Measurements from ENCODE around the gene TRIM66.

TRIM66 gene

GRCh38 chr11:8634498-8634897, 48.0 kb downstream of the TRIM66 start:
- in situ Hi-C loops (cut with HindIII; ENCODE audit: low pct_unique_long_range_greater_than_20kb, low sequenced_read_pairs): no loop called here

DNA sequence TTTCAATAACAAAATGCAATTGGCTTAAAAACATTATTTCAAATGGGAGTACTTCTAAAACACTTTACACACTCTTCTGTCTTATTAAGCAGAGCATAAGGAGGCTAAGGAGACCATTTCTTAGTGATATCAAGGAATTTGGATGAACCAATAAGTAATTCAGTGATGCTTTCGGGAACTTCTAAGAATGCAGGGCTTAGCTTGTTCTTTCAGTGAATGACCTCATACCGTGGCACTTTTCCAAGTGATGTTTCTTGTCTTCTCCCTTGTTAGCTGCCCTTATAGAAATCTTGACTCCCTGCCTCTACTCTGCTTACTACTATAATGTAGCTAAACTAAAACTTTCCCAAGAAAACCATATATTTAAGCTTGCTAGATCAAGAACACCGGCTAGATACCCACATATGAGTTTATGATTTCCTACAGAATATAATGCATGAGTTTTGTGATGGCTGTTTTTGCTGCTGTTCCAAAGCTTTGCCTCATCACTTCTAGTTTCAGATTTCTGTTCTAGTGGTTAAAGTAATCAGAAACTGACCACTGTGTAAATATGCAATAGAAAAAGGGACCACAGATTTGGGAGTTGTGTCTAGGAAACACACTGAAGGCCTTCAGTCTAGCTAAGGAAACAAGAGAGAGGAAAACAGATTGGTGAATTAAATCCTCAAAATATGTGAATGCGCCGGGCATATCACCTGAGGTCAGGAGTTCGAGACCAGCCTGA, 50.9 kb downstream of the TRIM66 start:
- in situ Hi-C loops (cut with HindIII; ENCODE audit: low pct_unique_long_range_greater_than_20kb, low sequenced_read_pairs): no loop called here
- DNase-seq (ENCODE audit: low read depth in 1 of 2, low spot score in 1 of 2): no peak
- TF ChIP-seq JUND (IDR thresholded peaks at IDR 0.05; ENCODE audit: low read depth): no peak

More at GRCh38 chr11:8634498-8634897, 48.0 kb downstream of the TRIM66 start:
- TF ChIP-seq JUND (IDR thresholded peaks at IDR 0.05; ENCODE audit: low read depth): no peak
- no peak for DNase-seq (ENCODE audit: low read depth in 1 of 2, low spot score in 1 of 2)

GRCh38 chr11:8624698-8625097, 57.8 kb downstream of the TRIM66 start:
- DNase-seq (ENCODE audit: low read depth in 1 of 2, low spot score in 1 of 2): no peak
- in situ Hi-C loops (cut with HindIII; ENCODE audit: low pct_unique_long_range_greater_than_20kb, low sequenced_read_pairs): no loop called here
- no peak for TF ChIP-seq JUND (IDR thresholded peaks at IDR 0.05; ENCODE audit: low read depth)

- DNase-seq (ENCODE audit: low read depth in 1 of 2, low spot score in 1 of 2): no peak
- TF ChIP-seq JUND (IDR thresholded peaks at IDR 0.05; ENCODE audit: low read depth): no peak
- in situ Hi-C loops (cut with HindIII; ENCODE audit: low pct_unique_long_range_greater_than_20kb, low sequenced_read_pairs): no loop called here
Measured at GRCh38 chr11:8621147-8621546, 61.3 kb downstream of the TRIM66 start.

GRCh38 chr11:8617063-8617462, 65.4 kb downstream of the TRIM66 start:
- DNase-seq (ENCODE audit: low read depth in 1 of 2, low spot score in 1 of 2): no peak
- in situ Hi-C loops (cut with HindIII; ENCODE audit: low pct_unique_long_range_greater_than_20kb, low sequenced_read_pairs): no loop called here
- no peak for TF ChIP-seq JUND (IDR thresholded peaks at IDR 0.05; ENCODE audit: low read depth)

DNA sequence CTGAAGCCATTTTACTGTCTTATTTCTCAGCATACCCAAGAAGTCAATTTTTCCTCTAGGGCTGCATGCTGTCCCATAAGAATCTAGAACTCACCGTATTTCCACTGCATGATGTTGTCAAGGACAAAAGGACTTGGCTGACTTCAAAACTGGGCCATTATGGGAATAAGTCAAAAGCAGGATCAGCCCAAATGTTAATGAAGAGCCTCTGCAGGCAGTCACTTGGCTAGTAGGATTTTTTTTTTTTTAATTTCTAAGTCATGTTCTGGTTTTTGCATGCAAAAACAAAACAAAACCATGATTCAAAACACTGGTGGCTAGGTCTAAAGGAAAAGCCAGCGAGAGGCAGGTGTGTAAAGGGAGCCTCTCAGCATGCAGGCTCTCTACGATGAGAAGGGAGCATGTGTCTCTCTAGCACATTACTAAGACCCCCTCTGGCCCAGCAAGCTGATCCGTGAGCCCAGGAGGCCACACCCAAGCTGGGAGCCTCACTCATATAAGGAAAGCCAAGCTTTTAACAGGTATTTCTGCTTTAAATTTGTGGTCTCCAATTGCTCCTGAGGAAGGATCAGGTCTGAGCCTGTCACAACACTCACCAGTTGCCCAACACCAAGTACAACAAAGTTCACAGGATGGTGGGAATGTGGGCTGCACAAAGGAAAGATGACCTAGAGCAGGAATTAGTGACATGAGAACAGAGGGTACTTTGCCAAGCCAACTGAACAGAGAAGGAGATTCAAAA, 67.0 kb downstream of the TRIM66 start:
- in situ Hi-C loops (cut with HindIII; ENCODE audit: low pct_unique_long_range_greater_than_20kb, low sequenced_read_pairs): no loop called here

DNA sequence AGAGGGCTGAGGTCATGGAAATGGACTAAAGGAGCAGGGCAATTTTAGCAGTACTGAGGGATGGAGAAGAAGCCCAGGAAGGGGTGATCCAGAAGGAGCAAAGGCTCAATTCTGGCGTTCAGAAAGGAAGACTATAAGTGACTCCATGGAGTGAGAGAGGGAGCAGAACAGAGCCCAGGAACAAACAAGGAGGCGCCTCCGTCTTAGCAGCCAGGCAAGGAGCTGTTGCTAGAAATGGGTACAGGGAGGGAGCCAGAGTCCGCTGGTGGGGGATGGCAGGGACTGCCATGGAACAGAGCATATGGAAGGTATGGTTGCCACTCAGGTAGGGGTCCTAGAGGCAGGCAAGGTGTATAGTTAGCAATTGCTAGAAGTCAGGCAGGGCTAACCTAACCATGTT, 68.0 kb downstream of the TRIM66 start:
- TF ChIP-seq JUND (IDR thresholded peaks at IDR 0.05; ENCODE audit: low read depth): no peak
- in situ Hi-C loops (cut with HindIII; ENCODE audit: low pct_unique_long_range_greater_than_20kb, low sequenced_read_pairs): no loop called here
- DNase-seq (ENCODE audit: low read depth in 1 of 2, low spot score in 1 of 2): no peak

More for the DNA sequence above, 67.0 kb downstream of the TRIM66 start:
- no peak for DNase-seq (ENCODE audit: low read depth in 1 of 2, low spot score in 1 of 2)
- no peak for TF ChIP-seq JUND (IDR thresholded peaks at IDR 0.05; ENCODE audit: low read depth)

DNA sequence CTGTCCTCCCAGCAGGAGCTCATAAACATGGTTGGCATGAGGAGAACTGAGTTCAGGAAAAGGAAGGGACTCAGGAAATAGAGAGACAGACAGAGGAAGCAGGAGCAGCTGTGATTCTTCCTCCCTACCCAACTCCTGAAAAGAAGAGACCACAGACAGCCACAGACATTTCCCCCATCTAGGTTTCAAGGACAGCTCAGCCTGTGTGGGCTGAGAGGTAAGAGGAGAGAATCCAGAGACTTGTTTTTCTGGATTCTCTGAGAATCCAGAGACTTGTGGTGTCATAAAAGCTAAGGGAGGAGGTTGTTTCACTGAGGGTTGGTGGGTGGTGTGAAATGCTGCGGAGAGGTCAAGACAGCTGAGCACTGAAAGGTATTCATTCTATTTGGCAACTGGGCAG, 69.4 kb downstream of the TRIM66 start:
- DNase-seq (ENCODE audit: low read depth in 1 of 2, low spot score in 1 of 2): no peak
- TF ChIP-seq JUND (IDR thresholded peaks at IDR 0.05; ENCODE audit: low read depth): no peak
- in situ Hi-C loops (cut with HindIII; ENCODE audit: low pct_unique_long_range_greater_than_20kb, low sequenced_read_pairs): no loop called here

DNA sequence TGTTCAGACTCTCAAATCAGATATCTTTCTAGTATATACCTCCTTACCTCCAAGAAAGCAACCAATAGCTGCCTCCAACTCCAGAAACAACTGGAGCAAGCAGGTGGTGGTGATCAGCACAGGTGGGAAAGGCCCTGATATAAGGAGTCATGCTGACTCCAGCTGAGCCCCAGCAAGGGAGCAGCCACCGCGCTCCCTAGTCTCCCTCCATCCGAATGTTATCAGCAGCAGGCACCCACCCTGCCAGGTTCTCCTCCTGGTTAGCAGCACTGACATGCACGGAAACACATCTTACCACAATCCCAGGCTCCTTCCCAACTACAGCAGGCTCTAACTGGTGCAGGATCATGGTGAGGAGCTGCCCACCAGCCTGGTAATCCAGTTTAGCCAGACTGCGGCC, 69.9 kb downstream of the TRIM66 start:
- in situ Hi-C loops (cut with HindIII; ENCODE audit: low pct_unique_long_range_greater_than_20kb, low sequenced_read_pairs): no loop called here
- DNase-seq (ENCODE audit: low read depth in 1 of 2, low spot score in 1 of 2): no peak
- no peak for TF ChIP-seq JUND (IDR thresholded peaks at IDR 0.05; ENCODE audit: low read depth)

DNA sequence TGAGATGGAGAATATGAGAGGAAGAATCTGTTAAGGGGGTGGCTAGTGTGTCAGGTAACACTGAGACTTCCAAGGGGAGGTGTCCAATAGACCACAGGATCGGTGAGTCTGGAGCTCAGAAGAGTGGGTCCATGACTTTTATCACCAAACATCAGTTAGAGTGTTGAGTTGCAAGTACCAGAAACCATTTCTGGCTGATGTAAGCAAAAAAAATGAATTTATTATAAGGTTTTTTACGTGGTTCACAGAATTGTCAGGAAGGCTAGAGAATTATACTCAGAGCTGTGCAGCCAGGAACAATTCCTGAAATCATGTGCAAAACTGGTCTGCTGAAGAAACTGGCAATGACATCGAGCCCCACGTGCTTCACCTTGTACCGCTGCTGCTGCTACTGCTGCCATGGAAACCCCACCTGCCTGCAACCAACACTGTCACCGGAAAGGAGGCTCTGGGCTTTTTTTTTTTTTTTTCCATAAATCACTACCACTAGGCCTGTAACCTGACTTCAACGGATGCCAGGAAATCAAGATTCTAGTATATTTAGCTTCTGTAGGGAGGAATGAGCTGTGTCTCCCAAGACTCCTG, 71.8 kb downstream of the TRIM66 start:
- DNase-seq (ENCODE audit: low read depth in 1 of 2, low spot score in 1 of 2): no peak
- in situ Hi-C loops (cut with HindIII; ENCODE audit: low pct_unique_long_range_greater_than_20kb, low sequenced_read_pairs): no loop called here
- TF ChIP-seq JUND (IDR thresholded peaks at IDR 0.05; ENCODE audit: low read depth): no peak

DNA sequence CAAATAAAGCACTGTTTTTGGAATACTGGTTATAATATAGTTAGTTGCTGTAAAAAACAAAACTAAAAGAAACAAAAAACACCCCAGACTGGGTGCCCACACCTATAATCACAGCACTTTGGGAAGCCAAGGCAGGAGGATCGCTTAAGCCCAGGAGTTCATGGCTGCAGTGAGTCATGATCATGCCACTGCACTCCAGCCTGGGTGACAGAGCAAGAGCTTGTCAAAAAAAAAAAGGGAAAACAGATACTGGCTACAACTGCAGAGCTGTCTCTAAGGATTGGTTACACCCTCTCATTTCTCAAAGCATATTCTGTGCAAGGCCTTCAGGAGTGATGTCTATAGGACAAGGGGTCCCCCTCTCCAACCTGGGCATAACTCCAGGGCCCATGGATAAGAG, 73.8 kb downstream of the TRIM66 start:
- no peak for TF ChIP-seq JUND (IDR thresholded peaks at IDR 0.05; ENCODE audit: low read depth)
- DNase-seq (ENCODE audit: low read depth in 1 of 2, low spot score in 1 of 2): no peak
- in situ Hi-C loops (cut with HindIII; ENCODE audit: low pct_unique_long_range_greater_than_20kb, low sequenced_read_pairs): no loop called here

DNA sequence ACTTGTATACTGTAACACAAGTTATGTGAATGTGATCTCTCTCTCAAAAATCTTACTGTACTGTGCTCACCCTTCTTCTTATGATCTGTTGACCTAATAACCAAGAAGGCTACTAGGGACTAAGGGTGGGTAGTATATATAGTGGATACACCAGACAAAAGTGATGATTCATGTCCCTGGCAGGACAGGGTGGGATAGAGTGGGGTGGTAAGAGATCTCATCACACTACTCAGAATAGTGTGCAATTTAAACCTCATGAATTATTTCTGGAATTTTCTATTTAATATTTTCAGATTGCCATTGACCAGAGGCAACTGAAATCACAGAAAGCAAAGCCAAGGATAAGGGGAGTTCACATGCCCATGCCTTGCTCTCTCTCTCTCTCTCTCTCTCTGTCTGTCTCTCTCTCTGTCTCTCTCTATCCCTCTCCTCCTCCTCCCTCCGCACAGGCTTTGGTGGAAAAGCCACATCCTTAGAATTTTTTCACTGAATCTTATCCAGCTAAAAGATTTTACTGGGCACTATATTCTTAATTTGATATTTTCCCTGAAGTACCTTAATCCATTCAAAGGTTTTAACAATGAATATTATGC, 76.4 kb downstream of the TRIM66 start:
- TF ChIP-seq JUND (IDR thresholded peaks at IDR 0.05; ENCODE audit: low read depth): no peak
- in situ Hi-C loops (cut with HindIII; ENCODE audit: low pct_unique_long_range_greater_than_20kb, low sequenced_read_pairs): no loop called here
- DNase-seq (ENCODE audit: low read depth in 1 of 2, low spot score in 1 of 2): no peak
